ENCODE data around the gene TTLL6.

GRCh38 chr17:48769009-48769675 is 47.9 kb downstream of the TTLL6 start:
- TF ChIP-seq CTCF (IDR thresholded peaks at IDR 0.05) (no peak), POLR2A (IDR thresholded peaks at IDR 0.05) (no peak)
